NCI-H1930 (cell line): Measurements from ENCODE around the gene MYOCD.
"Not testable (repeated sequence)": the region's sequence is repeated elsewhere in the genome, so short reads cannot be mapped to it uniquely, and the experiment has no call there.

Source experiments
- DNase-seq, 2 experiments: peaks; one replicate each; lab custom pipeline; 2025; lab: John Stamatoyannopoulos, UW

The MYOCD gene

GRCh38 chr17:12665263-12666210 lies at the start of gene MYOCD:
TSS of gene MYOCD (plus strand) at chr17:12665890. CDS start at chr17:12666189, 299 bp downstream.
- DNase-seq: peak in 1 of 2 experiments; percentile 23

GRCh38 chr17:12616161-12616560 lies 49.5 kb upstream of the MYOCD start:
- DNase-seq: no peak

- DNase-seq: no peak
These were observed 47.1 kb upstream of the MYOCD start for GRCh38 chr17:12618557-12618956.

- no peak for DNase-seq
These were observed 46.1 kb upstream of the MYOCD start for GRCh38 chr17:12619459-12620199.

GRCh38 chr17:12620200-12620720 lies 45.4 kb upstream of the MYOCD start:
- DNase-seq: no peak

GRCh38 chr17:12622726-12623125 lies 43.0 kb upstream of the MYOCD start:
- DNase-seq: no peak

GRCh38 chr17:12623220-12623848 lies 42.4 kb upstream of the MYOCD start:
- DNase-seq: no peak

- DNase-seq: no peak
These were observed 41.5 kb upstream of the MYOCD start for GRCh38 chr17:12624211-12624610.

GRCh38 chr17:12625092-12625491 lies 40.6 kb upstream of the MYOCD start:
- no peak for DNase-seq

GRCh38 chr17:12627177-12627629 lies 38.5 kb upstream of the MYOCD start:
- DNase-seq: no peak

- DNase-seq: no peak
These were observed 37.8 kb upstream of the MYOCD start for GRCh38 chr17:12627781-12628451.

- no peak for DNase-seq
These were observed 34.6 kb upstream of the MYOCD start for GRCh38 chr17:12631076-12631475.

GRCh38 chr17:12632785-12633184 lies 32.9 kb upstream of the MYOCD start:
- DNase-seq: no peak

GRCh38 chr17:12634789-12635414 lies 30.8 kb upstream of the MYOCD start:
- DNase-seq: no peak

GRCh38 chr17:12635996-12636395 lies 29.7 kb upstream of the MYOCD start:
- DNase-seq: not testable (repeated sequence)

- no peak for DNase-seq
These were observed 28.7 kb upstream of the MYOCD start for GRCh38 chr17:12637015-12637414.

GRCh38 chr17:12637745-12638651 lies 27.7 kb upstream of the MYOCD start:
- DNase-seq: no peak

- DNase-seq: no peak
These were observed 25.3 kb upstream of the MYOCD start for GRCh38 chr17:12640364-12640763.

GRCh38 chr17:12641084-12641483 lies 24.6 kb upstream of the MYOCD start:
- no peak for DNase-seq

GRCh38 chr17:12642034-12642433 lies 23.7 kb upstream of the MYOCD start:
- no peak for DNase-seq
